ENCODE data around the gene GNB1. TPM values are rescaled to one million over a fixed set of nuclear protein-coding genes. Genes with fewer than 3 reads are reported as not detected.
A peak's percentile ranks its signal among the peaks of the same experiment; 100 is the strongest.

Gene GNB1
- total RNA-seq, 1 experiment from 2014 or later, result 400 TPM

GRCh38 chr1:1802871-1803270, 88.0 kb downstream of the GNB1 start:
- Histone ChIP-seq H2BK12ac (ENCODE audit: insufficient read length, low read depth, low read length) (no peak overlapping the region), H3K18ac (ENCODE audit: insufficient read length, low read depth, low read length) (no peak overlapping the region), H3K9me3 (ENCODE audit: control insufficient read depth, low read depth, low read length) (no peaks in the 10 kb centered on the region), H2BK20ac (ENCODE audit: low read depth, low read length, poor library complexity, severe bottlenecking) (no peak overlapping the region), H3K9ac (ENCODE audit: extremely low read depth, insufficient read length, low read length) (no peak overlapping the region), H3K23me2 (ENCODE audit: insufficient read length, low read depth, low read length, poor library complexity, severe bottlenecking) (no peaks in the 10 kb centered on the region), H4K20me1 (ENCODE audit: control insufficient read depth, insufficient read depth, insufficient read length) (peaks cover 3% of the 10 kb centered on the region), H3K4me1 (ENCODE audit: insufficient read depth, low read length) (no peaks in the 10 kb centered on the region), H4K5ac (ENCODE audit: insufficient read length, low read depth, low read length) (no peak overlapping the region), H3K4ac (ENCODE audit: low read depth, low read length) (no peak overlapping the region), H3K14ac (ENCODE audit: insufficient read depth, low read length) (no peak overlapping the region), H3K27me3 (ENCODE audit: insufficient read depth, low read length) (no peaks in the 10 kb centered on the region), H2BK5ac (ENCODE audit: insufficient read length, low read length) (no peak overlapping the region), H3T11ph (ENCODE audit: low read length) (no peak overlapping the region), H3K56ac (ENCODE audit: insufficient read length, low read depth, low read length) (no peak overlapping the region), H4K91ac (ENCODE audit: insufficient read length, low read depth, low read length) (no peak overlapping the region), H3K23ac (ENCODE audit: insufficient read length, low read depth, low read length) (no peak overlapping the region), H2BK120ac (ENCODE audit: low read depth, low read length, poor library complexity, severe bottlenecking) (no peak overlapping the region), H4K8ac (replicated peaks; ENCODE audit: insufficient read length, low read depth, low read length) (no peak overlapping the region), H3K79me1 (ENCODE audit: insufficient read depth, low read depth, low read length, poor library complexity, severe bottlenecking) (peaks cover 6% of the 10 kb centered on the region), H2AK5ac (ENCODE audit: insufficient read length, low read length) (no peak overlapping the region), H3K4me2 (ENCODE audit: insufficient read depth, insufficient read length, low read length) (no peak overlapping the region), H3K27ac (ENCODE audit: insufficient read length, low read depth, low read length) (no peak overlapping the region), H2BK15ac (ENCODE audit: low read depth, low read length) (no peak overlapping the region), H2AFZ (ENCODE audit: low read length) (no peak overlapping the region), H3K79me2 (ENCODE audit: insufficient read depth, low read length) (peaks cover 4% of the 10 kb centered on the region; the same call in 1 of the 2 replicates)
- no peaks in the 10 kb centered on the region for H3K27me3 Mint-ChIP-seq (ENCODE audit: low read depth)
- H3K36me3 Mint-ChIP-seq (ENCODE audit: insufficient read depth in 1 of 3, low read depth in 3 of 3), result peaks cover 26 to 79% (median 69%) of the 10 kb centered on the region in 3 experiments; a peak in 6 of 7 replicates
- H3K4me1 Mint-ChIP-seq, result peaks cover 4 to 12% of the 10 kb centered on the region in 2 experiments; a peak in 3 of 4 replicates
- no CpG with 5 or more reads among the region's 1 CpG for WGBS (ENCODE audit: extremely low coverage, insufficient read length, low lambda C conversion rate)
- DNase-seq, result no peak
- TF ChIP-seq, protein P1, sequence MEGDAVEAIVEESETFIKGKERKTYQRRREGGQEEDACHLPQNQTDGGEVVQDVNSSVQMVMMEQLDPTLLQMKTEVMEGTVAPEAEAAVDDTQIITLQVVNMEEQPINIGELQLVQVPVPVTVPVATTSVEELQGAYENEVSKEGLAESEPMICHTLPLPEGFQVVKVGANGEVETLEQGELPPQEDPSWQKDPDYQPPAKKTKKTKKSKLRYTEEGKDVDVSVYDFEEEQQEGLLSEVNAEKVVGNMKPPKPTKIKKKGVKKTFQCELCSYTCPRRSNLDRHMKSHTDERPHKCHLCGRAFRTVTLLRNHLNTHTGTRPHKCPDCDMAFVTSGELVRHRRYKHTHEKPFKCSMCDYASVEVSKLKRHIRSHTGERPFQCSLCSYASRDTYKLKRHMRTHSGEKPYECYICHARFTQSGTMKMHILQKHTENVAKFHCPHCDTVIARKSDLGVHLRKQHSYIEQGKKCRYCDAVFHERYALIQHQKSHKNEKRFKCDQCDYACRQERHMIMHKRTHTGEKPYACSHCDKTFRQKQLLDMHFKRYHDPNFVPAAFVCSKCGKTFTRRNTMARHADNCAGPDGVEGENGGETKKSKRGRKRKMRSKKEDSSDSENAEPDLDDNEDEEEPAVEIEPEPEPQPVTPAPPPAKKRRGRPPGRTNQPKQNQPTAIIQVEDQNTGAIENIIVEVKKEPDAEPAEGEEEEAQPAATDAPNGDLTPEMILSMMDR (conservative IDR thresholded peaks at IDR 0.05), result no peak
- H3K27ac Mint-ChIP-seq, result peak overlapping the region in 1 of 3 experiments; percentile 23; a peak in 1 of 7 replicates
- H3K4me3 Mint-ChIP-seq, result no peak overlapping the region
- no peaks in the 10 kb centered on the region for H3K9me3 Mint-ChIP-seq

Data from H9 (cell line).